Measurements from ENCODE around the gene PRDM16. TPM values are rescaled to one million over a fixed set of nuclear protein-coding genes. Genes with fewer than 3 reads are reported as not detected.

The PRDM16 gene
- total and polyA plus RNA-seq, 2 of the 13 experiments (the other 11 are each of a cell fraction or from before 2014, with no cell fraction given): 0.15 to 0.81 TPM

- TF ChIP-seq DZIP1 (CRISPR knock-in tag; IDR thresholded peaks at IDR 0.05) (no peak), SRSF4 (IDR thresholded peaks at IDR 0.05; ENCODE audit: low read depth, low read length, poor library complexity, severe bottlenecking) (no peak), E2F5 (CRISPR knock-in tag; conservative IDR thresholded peaks at IDR 0.05) (no peak), RFX5 (IDR thresholded peaks at IDR 0.05; ENCODE audit: low read depth, low read length) (no peak), CHCHD3 (CRISPR knock-in tag; IDR thresholded peaks at IDR 0.05) (0 out of 2 replicates have a peak, but pooled peaks have one; percentile 36), RXRB (CRISPR knock-in tag; IDR thresholded peaks at IDR 0.05; ENCODE audit: borderline replicate concordance) (no peak), NR2C2 (CRISPR knock-in tag; IDR thresholded peaks at IDR 0.05; ENCODE audit: borderline replicate concordance) (no peak), GFI1 (CRISPR knock-in tag; IDR thresholded peaks at IDR 0.05; ENCODE audit: borderline replicate concordance) (no peak)
- TF ChIP-seq, protein P1, sequence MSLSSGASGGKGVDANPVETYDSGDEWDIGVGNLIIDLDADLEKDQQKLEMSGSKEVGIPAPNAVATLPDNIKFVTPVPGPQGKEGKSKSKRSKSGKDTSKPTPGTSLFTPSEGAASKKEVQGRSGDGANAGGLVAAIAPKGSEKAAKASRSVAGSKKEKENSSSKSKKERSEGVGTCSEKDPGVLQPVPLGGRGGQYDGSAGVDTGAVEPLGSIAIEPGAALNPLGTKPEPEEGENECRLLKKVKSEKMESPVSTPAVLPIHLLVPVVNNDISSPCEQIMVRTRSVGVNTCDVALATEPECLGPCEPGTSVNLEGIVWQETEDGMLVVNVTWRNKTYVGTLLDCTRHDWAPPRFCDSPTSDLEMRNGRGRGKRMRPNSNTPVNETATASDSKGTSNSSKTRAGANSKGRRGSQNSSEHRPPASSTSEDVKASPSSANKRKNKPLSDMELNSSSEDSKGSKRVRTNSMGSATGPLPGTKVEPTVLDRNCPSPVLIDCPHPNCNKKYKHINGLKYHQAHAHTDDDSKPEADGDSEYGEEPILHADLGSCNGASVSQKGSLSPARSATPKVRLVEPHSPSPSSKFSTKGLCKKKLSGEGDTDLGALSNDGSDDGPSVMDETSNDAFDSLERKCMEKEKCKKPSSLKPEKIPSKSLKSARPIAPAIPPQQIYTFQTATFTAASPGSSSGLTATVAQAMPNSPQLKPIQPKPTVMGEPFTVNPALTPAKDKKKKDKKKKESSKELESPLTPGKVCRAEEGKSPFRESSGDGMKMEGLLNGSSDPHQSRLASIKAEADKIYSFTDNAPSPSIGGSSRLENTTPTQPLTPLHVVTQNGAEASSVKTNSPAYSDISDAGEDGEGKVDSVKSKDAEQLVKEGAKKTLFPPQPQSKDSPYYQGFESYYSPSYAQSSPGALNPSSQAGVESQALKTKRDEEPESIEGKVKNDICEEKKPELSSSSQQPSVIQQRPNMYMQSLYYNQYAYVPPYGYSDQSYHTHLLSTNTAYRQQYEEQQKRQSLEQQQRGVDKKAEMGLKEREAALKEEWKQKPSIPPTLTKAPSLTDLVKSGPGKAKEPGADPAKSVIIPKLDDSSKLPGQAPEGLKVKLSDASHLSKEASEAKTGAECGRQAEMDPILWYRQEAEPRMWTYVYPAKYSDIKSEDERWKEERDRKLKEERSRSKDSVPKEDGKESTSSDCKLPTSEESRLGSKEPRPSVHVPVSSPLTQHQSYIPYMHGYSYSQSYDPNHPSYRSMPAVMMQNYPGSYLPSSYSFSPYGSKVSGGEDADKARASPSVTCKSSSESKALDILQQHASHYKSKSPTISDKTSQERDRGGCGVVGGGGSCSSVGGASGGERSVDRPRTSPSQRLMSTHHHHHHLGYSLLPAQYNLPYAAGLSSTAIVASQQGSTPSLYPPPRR (CRISPR knock-in tag; IDR thresholded peaks at IDR 0.05; ENCODE audit: borderline replicate concordance): peak; percentile 68; the same call in 1 of the 2 replicates
- TF ChIP-seq, protein P2, sequence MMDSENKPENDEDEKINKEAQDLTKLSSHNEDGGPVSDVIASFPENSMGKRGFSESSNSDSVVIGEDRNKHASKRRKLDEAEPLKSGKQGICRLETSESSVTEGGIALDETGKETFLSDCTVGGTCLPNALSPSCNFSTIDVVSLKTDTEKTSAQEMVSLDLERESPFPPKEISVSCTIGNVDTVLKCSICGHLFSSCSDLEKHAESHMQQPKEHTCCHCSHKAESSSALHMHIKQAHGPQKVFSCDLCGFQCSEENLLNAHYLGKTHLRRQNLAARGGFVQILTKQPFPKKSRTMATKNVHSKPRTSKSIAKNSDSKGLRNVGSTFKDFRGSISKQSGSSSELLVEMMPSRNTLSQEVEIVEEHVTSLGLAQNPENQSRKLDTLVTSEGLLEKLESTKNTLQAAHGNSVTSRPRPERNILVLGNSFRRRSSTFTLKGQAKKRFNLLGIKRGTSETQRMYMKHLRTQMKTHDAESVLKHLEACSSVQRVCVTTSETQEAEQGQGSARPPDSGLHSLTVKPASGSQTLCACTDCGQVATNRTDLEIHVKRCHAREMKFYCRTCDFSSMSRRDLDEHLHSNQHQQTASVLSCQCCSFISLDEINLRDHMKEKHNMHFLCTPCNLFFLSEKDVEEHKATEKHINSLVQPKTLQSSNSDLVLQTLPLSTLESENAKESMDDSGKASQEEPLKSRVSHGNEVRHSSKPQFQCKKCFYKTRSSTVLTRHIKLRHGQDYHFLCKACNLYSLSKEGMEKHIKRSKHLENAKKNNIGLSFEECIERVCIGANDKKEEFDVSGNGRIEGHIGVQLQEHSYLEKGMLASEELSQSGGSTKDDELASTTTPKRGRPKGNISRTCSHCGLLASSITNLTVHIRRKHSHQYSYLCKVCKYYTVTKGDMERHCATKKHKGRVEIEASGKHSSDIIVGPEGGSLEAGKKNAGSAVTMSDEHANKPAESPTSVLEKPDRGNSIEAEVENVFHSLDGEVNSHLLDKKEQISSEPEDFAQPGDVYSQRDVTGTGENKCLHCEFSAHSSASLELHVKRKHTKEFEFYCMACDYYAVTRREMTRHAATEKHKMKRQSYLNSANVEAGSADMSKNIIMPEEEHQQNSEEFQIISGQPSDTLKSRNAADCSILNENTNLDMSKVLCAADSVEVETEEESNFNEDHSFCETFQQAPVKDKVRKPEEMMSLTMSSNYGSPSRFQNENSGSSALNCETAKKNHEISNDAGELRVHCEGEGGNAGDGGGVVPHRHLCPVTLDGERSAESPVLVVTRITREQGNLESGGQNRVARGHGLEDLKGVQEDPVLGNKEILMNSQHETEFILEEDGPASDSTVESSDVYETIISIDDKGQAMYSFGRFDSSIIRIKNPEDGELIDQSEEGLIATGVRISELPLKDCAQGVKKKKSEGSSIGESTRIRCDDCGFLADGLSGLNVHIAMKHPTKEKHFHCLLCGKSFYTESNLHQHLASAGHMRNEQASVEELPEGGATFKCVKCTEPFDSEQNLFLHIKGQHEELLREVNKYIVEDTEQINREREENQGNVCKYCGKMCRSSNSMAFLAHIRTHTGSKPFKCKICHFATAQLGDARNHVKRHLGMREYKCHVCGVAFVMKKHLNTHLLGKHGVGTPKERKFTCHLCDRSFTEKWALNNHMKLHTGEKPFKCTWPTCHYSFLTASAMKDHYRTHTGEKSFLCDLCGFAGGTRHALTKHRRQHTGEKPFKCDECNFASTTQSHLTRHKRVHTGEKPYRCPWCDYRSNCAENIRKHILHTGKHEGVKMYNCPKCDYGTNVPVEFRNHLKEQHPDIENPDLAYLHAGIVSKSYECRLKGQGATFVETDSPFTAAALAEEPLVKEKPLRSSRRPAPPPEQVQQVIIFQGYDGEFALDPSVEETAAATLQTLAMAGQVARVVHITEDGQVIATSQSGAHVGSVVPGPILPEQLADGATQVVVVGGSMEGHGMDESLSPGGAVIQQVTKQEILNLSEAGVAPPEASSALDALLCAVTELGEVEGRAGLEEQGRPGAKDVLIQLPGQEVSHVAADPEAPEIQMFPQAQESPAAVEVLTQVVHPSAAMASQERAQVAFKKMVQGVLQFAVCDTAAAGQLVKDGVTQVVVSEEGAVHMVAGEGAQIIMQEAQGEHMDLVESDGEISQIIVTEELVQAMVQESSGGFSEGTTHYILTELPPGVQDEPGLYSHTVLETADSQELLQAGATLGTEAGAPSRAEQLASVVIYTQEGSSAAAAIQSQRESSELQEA (CRISPR knock-in tag; IDR thresholded peaks at IDR 0.05; ENCODE audit: not compliant biosample characterization): peak; percentile 47
Observed at GRCh38 chr1:3323021-3323795, 254.2 kb downstream of the PRDM16 start (continued).
